NT2/D1 (cell line): ENCODE measurements around the gene SGPP1.

Experiments
- SUZ12 ChIP-seq: IDR thresholded peaks from 2 replicates; pipeline ENCODE4 v1.6.1; 2011; ENCODE audit not compliant: insufficient read length, insufficient read depth; ENCODE audit errors: extremely low read depth
- YY1 ChIP-seq: IDR thresholded peaks from 2 replicates; pipeline ENCODE4 v1.6.1; 2011; ENCODE audit not compliant: insufficient read length, insufficient read depth
- ZNF274 ChIP-seq: IDR thresholded peaks from 2 replicates; pipeline ENCODE4 v1.6.1; 2011; ENCODE audit warnings: mild to moderate bottlenecking, low read depth, low read length

- no peak for TF ChIP-seq YY1
- TF ChIP-seq SUZ12: no peak
- no peak for TF ChIP-seq ZNF274
These were observed 7.9 kb upstream of the SGPP1 start for GRCh38 chr14:63735720-63736119.
